Measurements from ENCODE around the gene LRRD1. TPM values are rescaled to one million over a fixed set of nuclear protein-coding genes. Genes with fewer than 3 reads are reported as not detected.
"Not testable (repeated sequence)": the region's sequence is repeated elsewhere in the genome, so short reads cannot be mapped to it uniquely, and the experiment has no call there.

The LRRD1 gene
- total and polyA plus RNA-seq, 2 of the 13 experiments (the other 11 are each of a cell fraction or from before 2014, with no cell fraction given), result 0.03 TPM; not detected in 1

GRCh38 chr7:92150450-92151017, 28.4 kb downstream of the LRRD1 start:
- BruUV-seq (replicated peaks), result no TSS peak
- intact Hi-C loops (cut with micrococcal nuclease; ENCODE audit: unreplicated experiment), result no loop called here
- CTCF ChIA-PET (ENCODE audit: low intra/inter-chr PET ratio, low total read pairs), result no interaction called here

DNA sequence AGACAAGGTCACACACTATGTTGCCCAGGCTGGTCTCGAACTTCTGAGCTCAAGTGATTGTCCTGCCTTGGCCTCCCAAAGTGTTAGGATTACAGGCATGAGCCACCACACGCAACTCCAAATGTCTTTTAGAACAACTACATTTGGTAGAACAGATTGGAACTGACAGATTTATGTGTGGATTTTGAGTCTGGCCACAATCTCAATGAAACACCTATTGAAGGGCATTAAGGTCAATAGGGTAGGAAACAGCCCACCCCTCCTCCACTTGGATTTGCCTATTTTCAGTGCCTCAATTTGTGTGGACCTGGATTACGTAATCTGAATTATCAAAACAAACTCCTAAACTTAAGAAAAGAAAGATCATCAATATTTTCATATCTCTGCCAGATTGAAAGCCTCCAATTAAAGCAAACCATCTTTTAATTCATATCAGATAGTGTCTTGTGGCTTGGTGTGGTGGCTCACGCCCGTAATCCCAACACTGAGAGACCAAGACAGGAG, 29.2 kb downstream of the LRRD1 start:
- no peaks in the 10 kb centered on the region for H3K9me3 ChIP-seq (ENCODE audit: low read length)
- no peak overlapping the region for H3K9ac ChIP-seq (ENCODE audit: insufficient read depth, low read depth, low read length)
- intact Hi-C loops (cut with micrococcal nuclease; ENCODE audit: unreplicated experiment) (no loop called here), in situ Hi-C loops (cut with HindIII; ENCODE audit: extremely low pct_ligation_motif_present, low pct_unique_long_range_greater_than_20kb) (no loop called here)
- no peaks in the 10 kb centered on the region for H4K20me1 ChIP-seq (ENCODE audit: insufficient read depth, low read length)
- no peak overlapping the region for H2AFZ ChIP-seq (ENCODE audit: low read length)
- H3K27me3 ChIP-seq (ENCODE audit: control insufficient read depth in 1 of 2, insufficient read depth in 2 of 2, low read length in 2 of 2), result no peaks in the 10 kb centered on the region
- BruUV-seq (replicated peaks), result no TSS peak
- no peak overlapping the region for H3K4me2 ChIP-seq (ENCODE audit: low read depth, low read length)
- no peak overlapping the region for H3K4me3 ChIP-seq (replicated peaks in 1 of 3; ENCODE audit: insufficient read depth in 1 of 3, low read depth in 2 of 3, low read length in 3 of 3)
- H3K36me3 ChIP-seq (replicated peaks in 1 of 2; ENCODE audit: control insufficient read depth in 1 of 2, insufficient read depth in 2 of 2, low read length in 2 of 2), result no peaks in the 10 kb centered on the region
- H3K4me1 ChIP-seq (ENCODE audit: insufficient read depth, low read length), result no peaks in the 10 kb centered on the region
- ATAC-seq, result no peak
- POLR2A ChIA-PET, result no interaction called here
- DNase-seq (ENCODE audit: low spot score), result no peak
- no peaks in the 10 kb centered on the region for H3K79me2 ChIP-seq (ENCODE audit: insufficient read depth, low read length)
- no peak overlapping the region for H3K27ac ChIP-seq (ENCODE audit: extremely low read length, insufficient read depth, low read length)
- TF ChIP-seq CHD2 (IDR thresholded peaks at IDR 0.05; ENCODE audit: low read depth, low read length) (no peak), CEBPB (IDR thresholded peaks at IDR 0.05; ENCODE audit: borderline replicate concordance, low read depth, low read length) (0 out of 2 replicates have a peak, but pooled peaks have one; percentile 20)
- 67% methylated on average over 5 of the region's 5 CpGs for WGBS (ENCODE audit: low lambda C conversion rate)
- FAIRE-seq, result no peak
- CTCF ChIA-PET (ENCODE audit: low intra/inter-chr PET ratio, low total read pairs), result no interaction called here

More at GRCh38 chr7:92150450-92151017, 28.4 kb downstream of the LRRD1 start:
- Histone ChIP-seq H3K4me2 (ENCODE audit: low read depth, low read length) (no peak overlapping the region), H4K20me1 (ENCODE audit: insufficient read depth, low read length) (no peaks in the 10 kb centered on the region), H3K9ac (ENCODE audit: insufficient read depth, low read depth, low read length) (no peak overlapping the region), H3K27ac (ENCODE audit: extremely low read length, insufficient read depth, low read length) (no peak overlapping the region), H3K4me3 (replicated peaks in 1 of 3; ENCODE audit: insufficient read depth in 1 of 3, low read depth in 2 of 3, low read length in 3 of 3) (no peak overlapping the region), H3K79me2 (ENCODE audit: insufficient read depth, low read length) (no peaks in the 10 kb centered on the region), H3K36me3 (replicated peaks in 1 of 2; ENCODE audit: control insufficient read depth in 1 of 2, insufficient read depth in 2 of 2, low read length in 2 of 2) (no peaks in the 10 kb centered on the region), H2AFZ (ENCODE audit: low read length) (no peak overlapping the region), H3K27me3 (ENCODE audit: control insufficient read depth in 1 of 2, insufficient read depth in 2 of 2, low read length in 2 of 2) (no peaks in the 10 kb centered on the region), H3K9me3 (ENCODE audit: low read length) (no peaks in the 10 kb centered on the region), H3K4me1 (ENCODE audit: insufficient read depth, low read length) (no peaks in the 10 kb centered on the region)
- POLR2A ChIA-PET, result no interaction called here
- WGBS (ENCODE audit: low lambda C conversion rate), result 84% methylated on average over 1 of the region's 1 CpG
- ATAC-seq, result no peak
- no peak for TF ChIP-seq ZMAT3 (CRISPR knock-in tag; conservative IDR thresholded peaks at IDR 0.05)
- TF ChIP-seq CHD4 (IDR thresholded peaks at IDR 0.05; ENCODE audit: borderline replicate concordance, low read length), result no peak
- no peak for TF ChIP-seq HNRNPLL (IDR thresholded peaks at IDR 0.05; ENCODE audit: low read depth, low read length, poor library complexity, severe bottlenecking)
- TF ChIP-seq, protein P1, sequence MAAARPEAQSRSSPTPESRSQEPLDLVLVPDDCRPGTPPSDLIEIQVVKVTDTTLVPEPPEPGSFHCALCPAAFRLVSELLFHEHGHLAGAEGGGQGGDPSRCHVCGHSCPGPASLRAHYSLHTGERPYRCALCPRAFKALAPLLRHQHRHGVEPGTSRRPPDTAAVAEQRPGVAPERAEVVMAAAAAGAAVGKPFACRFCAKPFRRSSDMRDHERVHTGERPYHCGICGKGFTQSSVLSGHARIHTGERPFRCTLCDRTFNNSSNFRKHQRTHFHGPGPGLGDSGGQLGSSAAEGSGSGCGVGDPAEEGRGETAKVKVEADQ (CRISPR knock-in tag; IDR thresholded peaks at IDR 0.05; ENCODE audit: borderline replicate concordance), result no peak
- TF ChIP-seq ISL2 (CRISPR knock-in tag; IDR thresholded peaks at IDR 0.05), result no peak
- no peak for DNase-seq (ENCODE audit: low spot score)
- FAIRE-seq, result no peak
- in situ Hi-C loops (cut with HindIII; ENCODE audit: extremely low pct_ligation_motif_present, low pct_unique_long_range_greater_than_20kb), result no loop called here

DNA sequence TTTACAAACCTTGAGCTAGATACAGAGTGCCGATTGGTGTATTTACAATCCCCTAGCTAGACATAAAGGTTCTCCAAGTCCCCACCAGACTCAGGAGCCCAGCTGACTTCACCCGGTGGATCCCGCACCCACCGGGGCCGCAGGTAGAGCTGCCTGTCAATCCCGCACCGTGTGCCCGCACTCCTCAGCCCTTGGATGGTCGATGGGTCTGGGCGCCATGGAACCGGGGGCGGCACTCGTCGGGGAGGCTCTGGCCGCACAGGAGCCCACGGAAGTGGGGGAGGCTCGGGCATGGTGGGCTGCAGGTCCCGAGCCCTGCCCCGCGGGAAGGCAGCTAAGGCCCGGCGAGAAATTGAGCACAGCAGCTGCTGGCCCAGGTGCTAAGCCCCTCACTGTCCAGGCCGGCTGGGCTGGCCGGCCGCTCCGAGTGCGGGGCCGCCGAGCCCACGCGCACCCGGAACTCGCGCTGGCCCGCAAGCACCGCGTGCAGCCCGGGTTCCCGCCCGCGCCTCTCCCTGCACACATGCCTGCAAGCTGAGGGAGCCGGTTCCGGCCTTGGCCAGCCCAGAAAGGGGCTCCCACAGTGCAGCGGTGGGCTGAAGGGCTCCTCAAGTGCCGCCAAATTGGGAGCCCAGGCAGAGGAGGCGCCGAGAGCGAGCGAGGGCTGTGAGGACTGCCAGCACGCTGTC, 35.6 kb downstream of the LRRD1 start:
- in situ Hi-C loops (cut with HindIII; ENCODE audit: extremely low pct_ligation_motif_present, low pct_unique_long_range_greater_than_20kb); intact Hi-C loops (cut with micrococcal nuclease; ENCODE audit: unreplicated experiment); H3K9me3 ChIP-seq (ENCODE audit: low read length); H3K36me3 ChIP-seq (replicated peaks in 1 of 2; ENCODE audit: control insufficient read depth in 1 of 2, insufficient read depth in 2 of 2, low read length in 2 of 2); H3K27me3 ChIP-seq (ENCODE audit: control insufficient read depth in 1 of 2, insufficient read depth in 2 of 2, low read length in 2 of 2); ATAC-seq; DNase-seq (ENCODE audit: low spot score); H3K4me1 ChIP-seq (ENCODE audit: insufficient read depth, low read length); FAIRE-seq; POLR2A ChIA-PET; H3K27ac ChIP-seq (ENCODE audit: extremely low read length, insufficient read depth, low read length); H3K4me2 ChIP-seq (ENCODE audit: low read depth, low read length); H3K4me3 ChIP-seq (replicated peaks in 1 of 3; ENCODE audit: insufficient read depth in 1 of 3, low read depth in 2 of 3, low read length in 3 of 3); BruUV-seq (replicated peaks); H3K9ac ChIP-seq (ENCODE audit: insufficient read depth, low read depth, low read length); H2AFZ ChIP-seq (ENCODE audit: low read length); CTCF ChIA-PET (ENCODE audit: low intra/inter-chr PET ratio, low total read pairs); H4K20me1 ChIP-seq (ENCODE audit: insufficient read depth, low read length); H3K79me2 ChIP-seq (ENCODE audit: insufficient read depth, low read length): not testable (repeated sequence)
- 88% methylated on average over 15 of the region's 50 CpGs for WGBS (ENCODE audit: low lambda C conversion rate)

Data from HepG2 (cell line).